Measurements from ENCODE around the gene ADAMTS19. TPM values are rescaled to one million over a fixed set of nuclear protein-coding genes. Genes with fewer than 3 reads are reported as not detected.

ADAMTS19 gene
- total RNA-seq, 1 donor from 2014 or later = 0.08 TPM

DNA sequence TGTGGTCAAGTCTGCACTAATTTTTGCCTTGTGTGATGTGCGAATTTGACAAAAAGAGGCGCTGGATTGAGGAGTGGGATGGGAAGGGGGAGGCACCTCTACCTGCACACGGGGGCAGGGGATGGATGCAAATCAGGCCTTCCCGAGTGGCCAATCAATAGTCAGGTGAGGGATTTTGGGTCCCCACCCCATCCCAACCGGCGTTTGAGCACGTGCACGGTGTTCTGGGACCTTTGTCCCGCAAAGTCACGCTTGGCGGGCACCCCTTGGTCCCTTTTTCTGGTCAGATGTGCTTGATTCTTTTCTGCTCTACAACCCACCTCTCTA lies 685 bp upstream of the ADAMTS19 start:
- peaks cover 51% of the 10 kb centered on the region for H3K27me3 Mint-ChIP-seq (ENCODE audit: unreplicated experiment)
- no peak overlapping the region for H3K27ac Mint-ChIP-seq (ENCODE audit: unreplicated experiment)
- no peak for DNase-seq (ENCODE audit: extremely low spot score, unreplicated experiment)
- peaks cover 1% of the 10 kb centered on the region for H3K9me3 Mint-ChIP-seq (ENCODE audit: unreplicated experiment)
- TF ChIP-seq, protein P1, sequence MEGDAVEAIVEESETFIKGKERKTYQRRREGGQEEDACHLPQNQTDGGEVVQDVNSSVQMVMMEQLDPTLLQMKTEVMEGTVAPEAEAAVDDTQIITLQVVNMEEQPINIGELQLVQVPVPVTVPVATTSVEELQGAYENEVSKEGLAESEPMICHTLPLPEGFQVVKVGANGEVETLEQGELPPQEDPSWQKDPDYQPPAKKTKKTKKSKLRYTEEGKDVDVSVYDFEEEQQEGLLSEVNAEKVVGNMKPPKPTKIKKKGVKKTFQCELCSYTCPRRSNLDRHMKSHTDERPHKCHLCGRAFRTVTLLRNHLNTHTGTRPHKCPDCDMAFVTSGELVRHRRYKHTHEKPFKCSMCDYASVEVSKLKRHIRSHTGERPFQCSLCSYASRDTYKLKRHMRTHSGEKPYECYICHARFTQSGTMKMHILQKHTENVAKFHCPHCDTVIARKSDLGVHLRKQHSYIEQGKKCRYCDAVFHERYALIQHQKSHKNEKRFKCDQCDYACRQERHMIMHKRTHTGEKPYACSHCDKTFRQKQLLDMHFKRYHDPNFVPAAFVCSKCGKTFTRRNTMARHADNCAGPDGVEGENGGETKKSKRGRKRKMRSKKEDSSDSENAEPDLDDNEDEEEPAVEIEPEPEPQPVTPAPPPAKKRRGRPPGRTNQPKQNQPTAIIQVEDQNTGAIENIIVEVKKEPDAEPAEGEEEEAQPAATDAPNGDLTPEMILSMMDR (IDR thresholded peaks at IDR 0.05) = no peak
- H3K36me3 Mint-ChIP-seq (ENCODE audit: unreplicated experiment) = no peaks in the 10 kb centered on the region
- H3K4me3 Mint-ChIP-seq (ENCODE audit: unreplicated experiment) = peak overlapping the region; percentile 70
- H3K4me1 Mint-ChIP-seq (ENCODE audit: unreplicated experiment) = peaks cover 14% of the 10 kb centered on the region

DNA sequence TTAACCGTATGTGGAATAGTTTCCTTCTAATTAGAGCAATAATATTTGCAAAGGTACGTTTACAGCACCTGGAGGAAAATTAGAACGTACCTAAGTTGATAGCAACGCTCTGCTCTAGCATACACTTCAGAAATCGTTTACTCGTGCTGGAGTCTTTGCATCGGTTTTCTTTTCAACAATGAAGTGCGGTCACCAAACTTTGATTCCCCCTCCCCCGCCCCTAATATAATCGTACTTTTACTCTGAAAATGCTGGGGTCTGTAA lies 506 bp downstream of the ADAMTS19 start:
- TF ChIP-seq, protein P1 (IDR thresholded peaks at IDR 0.05) = no peak
- H3K4me1 Mint-ChIP-seq (ENCODE audit: unreplicated experiment) = peaks cover 14% of the 10 kb centered on the region
- peaks cover 59% of the 10 kb centered on the region for H3K27me3 Mint-ChIP-seq (ENCODE audit: unreplicated experiment)
- no peak for DNase-seq (ENCODE audit: extremely low spot score, unreplicated experiment)
- H3K9me3 Mint-ChIP-seq (ENCODE audit: unreplicated experiment) = no peaks in the 10 kb centered on the region
- no peak overlapping the region for H3K27ac Mint-ChIP-seq (ENCODE audit: unreplicated experiment)
- H3K36me3 Mint-ChIP-seq (ENCODE audit: unreplicated experiment) = no peaks in the 10 kb centered on the region
- H3K4me3 Mint-ChIP-seq (ENCODE audit: unreplicated experiment) = peak overlapping the region; percentile 83

DNA sequence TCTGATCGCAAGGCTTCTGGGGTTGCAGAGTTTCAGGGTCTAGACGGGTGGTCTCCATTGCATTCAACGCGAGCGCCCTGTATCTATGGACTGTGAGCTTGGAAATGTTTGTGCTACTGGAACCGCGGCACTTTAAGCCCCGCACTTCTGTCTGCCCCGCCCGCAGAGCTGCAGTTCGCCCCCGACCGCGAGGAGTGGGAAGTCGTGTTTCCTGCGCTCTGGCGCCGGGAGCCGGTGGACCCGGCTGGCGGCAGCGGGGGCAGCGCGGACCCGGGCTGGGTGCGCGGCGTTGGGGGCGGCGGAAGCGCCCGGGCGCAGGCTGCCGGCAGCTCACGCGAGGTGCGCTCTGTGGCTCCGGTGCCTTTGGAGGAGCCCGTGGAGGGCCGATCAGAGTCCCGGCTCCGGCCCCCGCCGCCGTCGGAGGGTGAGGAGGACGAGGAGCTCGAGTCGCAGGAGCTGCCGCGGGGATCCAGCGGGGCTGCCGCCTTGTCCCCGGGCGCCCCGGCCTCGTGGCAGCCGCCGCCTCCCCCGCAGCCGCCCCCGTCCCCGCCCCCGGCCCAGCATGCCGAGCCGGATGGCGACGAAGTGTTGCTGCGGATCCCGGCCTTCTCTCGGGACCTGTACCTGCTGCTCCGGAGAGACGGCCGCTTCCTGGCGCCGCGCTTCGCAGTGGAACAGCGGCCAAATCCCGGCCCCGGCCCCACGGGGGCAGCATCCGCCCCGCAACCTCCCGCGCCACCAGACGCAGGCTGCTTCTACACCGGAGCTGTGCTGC lies 1.0 kb downstream of the ADAMTS19 start:
- Mint-ChIP-seq H3K9me3 (ENCODE audit: unreplicated experiment) (no peaks in the 10 kb centered on the region), H3K4me3 (ENCODE audit: unreplicated experiment) (peak overlapping the region; percentile 83), H3K27ac (ENCODE audit: unreplicated experiment) (no peak overlapping the region), H3K4me1 (ENCODE audit: unreplicated experiment) (peaks cover 14% of the 10 kb centered on the region), H3K36me3 (ENCODE audit: unreplicated experiment) (no peaks in the 10 kb centered on the region), H3K27me3 (ENCODE audit: unreplicated experiment) (peaks cover 62% of the 10 kb centered on the region)
- DNase-seq (ENCODE audit: extremely low spot score, unreplicated experiment) = no peak
- TF ChIP-seq, protein P1 (IDR thresholded peaks at IDR 0.05) = peak; percentile 47

DNA sequence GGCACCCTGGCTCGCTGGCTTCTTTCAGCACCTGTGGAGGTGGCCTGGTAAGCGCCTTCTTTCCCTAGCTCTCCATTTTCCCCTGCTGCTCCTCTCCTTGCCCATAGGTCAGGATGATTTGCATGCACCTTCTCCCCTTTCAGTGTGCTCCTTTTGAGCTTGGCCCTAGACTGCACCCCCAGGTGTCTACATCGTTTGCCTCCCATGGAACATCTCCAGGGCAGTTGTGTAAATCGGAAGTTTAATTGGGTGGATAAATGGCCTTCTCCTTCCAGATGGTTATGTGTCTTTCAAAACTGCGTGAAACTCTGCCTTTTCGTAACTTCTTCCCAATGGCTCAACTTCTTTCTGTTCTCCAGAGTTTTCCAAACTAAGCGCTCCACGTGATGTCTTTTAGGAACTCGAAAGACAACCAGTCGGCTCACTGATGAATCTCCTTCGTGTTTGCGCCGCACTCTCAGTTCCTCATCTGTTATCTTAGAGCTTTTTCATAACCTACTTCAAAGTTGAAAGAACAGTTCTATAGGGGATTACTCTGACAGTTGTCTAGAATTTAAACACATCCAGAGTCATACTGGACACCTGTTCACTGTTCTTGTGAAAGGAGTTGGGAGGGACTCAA lies 1.7 kb downstream of the ADAMTS19 start:
- Mint-ChIP-seq H3K4me3 (ENCODE audit: unreplicated experiment) (peak overlapping the region; percentile 76), H3K27ac (ENCODE audit: unreplicated experiment) (no peak overlapping the region), H3K9me3 (ENCODE audit: unreplicated experiment) (no peaks in the 10 kb centered on the region), H3K36me3 (ENCODE audit: unreplicated experiment) (no peaks in the 10 kb centered on the region), H3K4me1 (ENCODE audit: unreplicated experiment) (peaks cover 14% of the 10 kb centered on the region), H3K27me3 (ENCODE audit: unreplicated experiment) (peaks cover 59% of the 10 kb centered on the region)
- TF ChIP-seq, protein P1 (IDR thresholded peaks at IDR 0.05) = no peak
- no peak for DNase-seq (ENCODE audit: extremely low spot score, unreplicated experiment)

DNA sequence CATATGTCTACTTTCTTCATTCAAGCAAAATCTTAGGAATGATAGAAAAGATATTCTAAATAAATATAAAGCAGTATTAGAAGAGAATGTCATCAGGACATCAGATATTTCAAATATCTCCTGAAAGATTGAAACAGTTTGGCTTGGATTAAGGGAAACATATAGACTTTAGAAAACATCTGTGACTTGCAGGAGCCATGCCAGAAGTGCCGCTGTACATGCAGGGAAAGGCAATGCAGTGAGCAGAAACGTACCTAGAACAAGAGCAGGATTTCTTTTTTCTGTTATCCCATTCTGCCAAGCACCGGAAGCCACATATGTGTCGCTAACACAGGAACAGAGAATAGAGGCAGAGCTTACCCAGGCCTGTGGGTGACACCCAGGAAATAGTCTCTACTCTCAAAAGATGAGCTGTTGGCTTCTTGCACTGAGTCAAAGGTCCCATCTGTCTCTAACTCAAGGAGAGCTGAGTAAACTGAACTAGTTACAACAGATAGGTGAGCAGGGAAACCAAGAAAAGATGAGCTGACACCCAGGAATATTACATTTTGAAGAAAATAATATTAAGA lies 5.8 kb downstream of the ADAMTS19 start:
- no peaks in the 10 kb centered on the region for H3K36me3 Mint-ChIP-seq (ENCODE audit: unreplicated experiment)
- H3K9me3 Mint-ChIP-seq (ENCODE audit: unreplicated experiment) = no peaks in the 10 kb centered on the region
- no peak overlapping the region for H3K4me3 Mint-ChIP-seq (ENCODE audit: unreplicated experiment)
- TF ChIP-seq, protein P1 (IDR thresholded peaks at IDR 0.05) = no peak
- H3K4me1 Mint-ChIP-seq (ENCODE audit: unreplicated experiment) = peaks cover 3% of the 10 kb centered on the region
- no peak for DNase-seq (ENCODE audit: extremely low spot score, unreplicated experiment)
- peaks cover 45% of the 10 kb centered on the region for H3K27me3 Mint-ChIP-seq (ENCODE audit: unreplicated experiment)
- H3K27ac Mint-ChIP-seq (ENCODE audit: unreplicated experiment) = no peak overlapping the region
